22Rv1 (cell line): Measurements from ENCODE around the gene INPP5A.

Experiments
- ZFX ChIP-seq: fragments of 450-650 bp; IDR thresholded peaks from 2 replicates; pipeline ENCODE4 v1.6.1; 2017; ENCODE audit warnings: antibody characterized with exemption, borderline replicate concordance
- TF ChIP-seq, protein P1 (sequence below): fragments of 450-650 bp; IDR thresholded peaks from 2 replicates; pipeline ENCODE4 v1.5.1; 2017; ENCODE audit warnings: mild to moderate bottlenecking

DNA sequence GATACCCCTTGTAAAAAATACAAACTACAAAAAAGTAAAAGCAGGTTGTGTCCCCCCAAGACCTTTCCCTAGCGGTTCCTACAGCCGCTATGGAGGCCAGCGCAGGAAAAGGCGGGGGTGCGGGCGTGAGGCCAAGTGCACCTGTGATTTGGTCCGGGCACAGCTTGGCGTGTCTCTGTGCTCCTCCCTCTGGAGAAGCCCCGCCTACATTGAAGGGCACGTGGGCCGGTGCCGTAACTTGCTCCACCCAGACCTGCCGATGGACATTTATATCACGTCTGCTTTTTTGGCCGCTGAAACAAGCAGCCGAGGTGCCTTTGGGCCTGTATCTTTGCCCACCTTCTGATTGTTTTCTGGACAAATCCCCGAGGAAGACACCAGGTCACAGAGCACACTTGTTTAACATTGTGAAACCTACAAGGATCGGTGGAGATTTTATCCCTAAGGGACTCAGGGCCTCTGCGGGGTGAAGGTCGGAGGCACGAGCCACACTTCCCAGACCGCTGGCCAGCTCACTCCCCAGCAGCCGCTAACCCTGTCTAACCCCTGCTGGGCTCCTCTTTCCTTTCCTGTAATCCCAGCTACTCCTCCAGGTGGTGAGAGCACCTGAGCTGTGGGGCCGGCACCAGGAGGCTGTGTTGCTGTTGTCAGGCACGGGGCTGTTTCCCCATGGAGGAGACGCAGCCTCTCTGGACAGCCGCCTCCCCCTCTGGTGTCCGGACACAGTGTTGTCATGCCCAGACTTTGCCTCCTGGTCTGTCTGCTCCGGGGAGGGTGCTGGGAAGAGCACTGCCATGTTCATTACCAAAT lies 18.8 kb upstream of the INPP5A start:
- TF ChIP-seq, protein P1, sequence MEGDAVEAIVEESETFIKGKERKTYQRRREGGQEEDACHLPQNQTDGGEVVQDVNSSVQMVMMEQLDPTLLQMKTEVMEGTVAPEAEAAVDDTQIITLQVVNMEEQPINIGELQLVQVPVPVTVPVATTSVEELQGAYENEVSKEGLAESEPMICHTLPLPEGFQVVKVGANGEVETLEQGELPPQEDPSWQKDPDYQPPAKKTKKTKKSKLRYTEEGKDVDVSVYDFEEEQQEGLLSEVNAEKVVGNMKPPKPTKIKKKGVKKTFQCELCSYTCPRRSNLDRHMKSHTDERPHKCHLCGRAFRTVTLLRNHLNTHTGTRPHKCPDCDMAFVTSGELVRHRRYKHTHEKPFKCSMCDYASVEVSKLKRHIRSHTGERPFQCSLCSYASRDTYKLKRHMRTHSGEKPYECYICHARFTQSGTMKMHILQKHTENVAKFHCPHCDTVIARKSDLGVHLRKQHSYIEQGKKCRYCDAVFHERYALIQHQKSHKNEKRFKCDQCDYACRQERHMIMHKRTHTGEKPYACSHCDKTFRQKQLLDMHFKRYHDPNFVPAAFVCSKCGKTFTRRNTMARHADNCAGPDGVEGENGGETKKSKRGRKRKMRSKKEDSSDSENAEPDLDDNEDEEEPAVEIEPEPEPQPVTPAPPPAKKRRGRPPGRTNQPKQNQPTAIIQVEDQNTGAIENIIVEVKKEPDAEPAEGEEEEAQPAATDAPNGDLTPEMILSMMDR, result no peak
- TF ChIP-seq ZFX, result no peak
